ENCODE data around the gene NLRP6. TPM values are rescaled to one million over a fixed set of nuclear protein-coding genes. Genes with fewer than 3 reads are reported as not detected.
"Not testable (repeated sequence)": the region's sequence is repeated elsewhere in the genome, so short reads cannot be mapped to it uniquely, and the experiment has no call there.

Gene NLRP6
- total RNA-seq, 4 donors from 2014 or later = 0.23 to 1.9 TPM; not detected in 2

DNA sequence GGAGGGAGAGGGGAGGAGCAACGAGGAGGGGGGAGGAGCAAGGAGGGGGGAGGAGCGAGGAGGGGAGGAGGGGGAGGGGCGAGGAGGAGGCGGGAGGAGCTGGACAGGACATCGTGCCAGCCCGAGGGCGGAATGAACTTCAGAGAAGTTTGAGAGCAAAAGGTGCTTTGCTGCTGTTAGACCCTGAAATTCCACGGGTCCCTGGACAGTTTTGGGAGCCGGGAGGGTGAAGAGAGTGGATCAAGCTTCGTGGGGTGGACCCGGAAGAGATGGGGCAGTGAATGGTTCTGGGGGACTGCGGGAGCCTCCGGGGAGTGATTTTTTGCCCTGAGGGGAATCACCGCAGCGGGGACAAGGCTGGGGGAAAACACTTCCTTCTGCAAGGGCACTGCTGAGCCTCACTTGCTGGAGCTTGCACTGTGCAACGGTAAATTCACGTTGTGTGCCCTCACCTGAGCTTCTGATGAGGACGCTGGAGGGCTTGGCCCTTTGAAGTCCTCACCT is 10.7 kb upstream of the NLRP6 start:
- Histone ChIP-seq H3K4me3 (peak overlapping the region in 1 of 2 donors; percentile 41), H3K9me3 (no peaks in the 10 kb centered on the region), H3K36me3 (no peaks in the 10 kb centered on the region), H3K27ac (peak overlapping the region in 3 of 4 donors; percentile 58 to 72 (median 64)), H3K27me3 (peaks cover 36% of the 10 kb centered on the region), H3K4me1 (peaks cover 0 to 9% (median 0%) of the 10 kb centered on the region in 3 donors)
- WGBS, 2 donors (ENCODE audit: low coverage in 1 of 2) = 67 to 70% methylated on average over 2 to 8 of the region's 18 CpGs
- no peak for TF ChIP-seq POLR2AphosphoS5 (IDR thresholded peaks at IDR 0.05)
- TF ChIP-seq CTCF (IDR thresholded peaks at IDR 0.05) = no peak
- TF ChIP-seq EP300 (IDR thresholded peaks at IDR 0.05) = no peak
- peak in 1 of 2 donors; percentile 39 for TF ChIP-seq POLR2A (IDR thresholded peaks at IDR 0.05)
- peak; percentile 31 for ATAC-seq

- peak; percentile 81 for ATAC-seq
- Histone ChIP-seq H3K27me3 (peaks cover 42% of the 10 kb centered on the region), H3K4me3 (peak overlapping the region in 1 of 2 donors; percentile 41), H3K27ac (peak overlapping the region; percentile 8 to 72 (median 61))
- not testable (repeated sequence) for H3K9me3 ChIP-seq, H3K4me1 ChIP-seq, H3K36me3 ChIP-seq
- 36 to 49% methylated on average over 15 of the region's 16 CpGs for WGBS, 2 donors (ENCODE audit: low coverage in 1 of 2)
These were observed 9.5 kb upstream of the NLRP6 start for GRCh38 chr11:268716-269145.

DNA sequence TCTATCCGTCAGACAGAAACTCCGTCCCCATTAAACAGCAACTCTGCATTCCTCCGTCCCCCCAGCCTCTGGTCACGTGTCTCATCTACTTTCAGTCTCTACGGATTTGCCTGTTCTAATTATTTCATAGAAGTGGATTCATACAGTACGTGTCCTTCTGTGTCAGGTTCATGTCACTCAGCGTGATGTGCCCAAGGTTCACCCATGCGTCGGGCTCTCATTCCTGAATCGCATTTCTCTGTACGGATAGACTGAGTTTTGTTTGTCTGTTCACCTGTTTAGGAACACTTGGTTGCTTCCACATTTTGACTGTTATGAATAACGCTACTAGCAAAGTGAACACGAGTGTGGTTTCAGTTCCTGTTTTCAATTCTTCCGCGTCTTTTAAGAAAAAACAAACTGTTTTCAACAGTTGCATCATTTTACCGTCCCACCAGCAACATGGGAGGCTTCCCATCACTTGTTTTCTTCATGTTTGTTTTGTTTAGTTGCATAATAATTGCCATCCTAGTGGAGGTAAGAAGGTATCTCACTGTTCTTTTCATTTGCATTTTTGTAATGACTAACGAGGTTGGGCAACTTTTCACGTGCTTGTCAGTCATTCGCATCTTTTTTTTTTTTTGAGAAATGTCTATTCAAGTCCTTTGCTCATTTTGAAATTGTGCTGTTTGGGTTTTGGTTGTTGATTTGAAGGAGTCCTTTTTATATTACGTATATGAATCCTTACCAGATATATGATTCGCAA is 8.9 kb upstream of the NLRP6 start:
- peaks cover 0 to 9% (median 0%) of the 10 kb centered on the region in 3 donors for H3K4me1 ChIP-seq
- peak overlapping the region in 1 of 2 donors; percentile 41 for H3K4me3 ChIP-seq

GRCh38 chr11:270451-271318 is 7.5 kb upstream of the NLRP6 start:
- ATAC-seq = no peak
- 68 to 88% methylated on average over 3 to 6 of the region's 18 CpGs for WGBS, 2 donors (ENCODE audit: low coverage in 1 of 2)

More for the DNA sequence above, 8.9 kb upstream of the NLRP6 start:
- TF ChIP-seq EP300 (IDR thresholded peaks at IDR 0.05) (no peak), POLR2A (IDR thresholded peaks at IDR 0.05) (peak in 1 of 2 donors; percentile 8), POLR2AphosphoS5 (IDR thresholded peaks at IDR 0.05) (no peak), CTCF (IDR thresholded peaks at IDR 0.05) (no peak)
- Histone ChIP-seq H3K27me3 (peaks cover 42% of the 10 kb centered on the region), H3K9me3 (no peaks in the 10 kb centered on the region), H3K27ac (peak overlapping the region in 3 of 4 donors; percentile 58 to 72 (median 64)), H3K36me3 (no peaks in the 10 kb centered on the region)
- 49 to 57% methylated on average over 19 to 21 of the region's 21 CpGs for WGBS, 2 donors (ENCODE audit: low coverage in 1 of 2)
- peak; percentile 57 for ATAC-seq

More at GRCh38 chr11:270451-271318, 7.5 kb upstream of the NLRP6 start:
- TF ChIP-seq POLR2A (IDR thresholded peaks at IDR 0.05) (no peak), POLR2AphosphoS5 (IDR thresholded peaks at IDR 0.05) (no peak), CTCF (IDR thresholded peaks at IDR 0.05) (no peak), EP300 (IDR thresholded peaks at IDR 0.05) (no peak)
- Histone ChIP-seq H3K27ac (peak overlapping the region in 1 of 4 donors; percentile 12), H3K4me1 (peaks cover 0 to 9% (median 0%) of the 10 kb centered on the region in 3 donors), H3K36me3 (no peaks in the 10 kb centered on the region), H3K4me3 (no peak overlapping the region), H3K27me3 (peaks cover 42% of the 10 kb centered on the region), H3K9me3 (no peaks in the 10 kb centered on the region)

All from gastroesophageal sphincter (tissue), 4 donors.